ENCODE measurements around the gene OR52M1.

Gene OR52M1

DNA sequence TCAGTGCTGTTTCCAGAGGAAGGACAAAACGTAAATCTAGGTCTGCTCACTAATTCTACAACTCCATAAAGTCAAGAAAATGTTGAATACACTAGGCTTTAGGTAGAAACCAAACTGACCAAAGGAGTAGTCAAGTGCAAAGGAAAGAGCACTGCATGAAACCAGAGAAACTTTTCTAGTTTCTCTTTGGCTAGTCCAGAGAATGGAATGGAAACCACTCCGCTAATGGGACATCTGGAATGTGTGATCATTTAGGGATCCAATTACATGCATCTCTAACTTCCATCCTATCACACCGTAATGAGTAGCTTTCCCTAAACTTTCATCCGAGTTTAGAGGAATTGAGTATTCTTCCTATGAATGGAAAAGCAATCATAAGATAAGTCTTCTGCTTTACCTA is 2.4 kb downstream of the OR52M1 start:
- Histone ChIP-seq H3K4me3 (ENCODE audit: insufficient read depth in 1 of 2, low read depth in 1 of 2, low read length in 2 of 2) (no peak overlapping the region), H3K14ac (ENCODE audit: low read length in 2 of 2) (no peak overlapping the region), H4K91ac (ENCODE audit: low read length) (no peak overlapping the region), H2BK12ac (ENCODE audit: low read length in 2 of 2) (no peak overlapping the region), H2BK120ac (ENCODE audit: low read depth, low read length) (no peak overlapping the region), H3K27ac (ENCODE audit: low read length, poor library complexity, severe bottlenecking) (no peak overlapping the region), H3K4me1 (ENCODE audit: control insufficient read depth, insufficient read depth, low read depth, low read length) (no peaks in the 10 kb centered on the region), H3K23ac (ENCODE audit: low read length in 2 of 2) (no peak overlapping the region), H3K9ac (ENCODE audit: low read length) (no peak overlapping the region), H2AFZ (ENCODE audit: low read depth, low read length) (no peak overlapping the region), H3K4me2 (ENCODE audit: low read length, poor library complexity, severe bottlenecking) (no peak overlapping the region), H3K4ac (ENCODE audit: low read depth in 1 of 2, low read length in 2 of 2) (no peak overlapping the region), H2BK5ac (ENCODE audit: low read depth, low read length, poor library complexity, severe bottlenecking) (no peak overlapping the region), H2AK5ac (ENCODE audit: low read length, severe bottlenecking) (no peak overlapping the region), H3K27me3 (ENCODE audit: control insufficient read depth in 1 of 2, insufficient read depth in 1 of 2, low read length in 2 of 2) (peaks cover 0 to 3% of the 10 kb centered on the region in 2 experiments), H4K8ac (ENCODE audit: low read length) (no peak overlapping the region), H3K36me3 (ENCODE audit: control insufficient read depth in 1 of 2, insufficient read depth in 2 of 2, low read depth in 1 of 2, low read length in 2 of 2) (no peaks in the 10 kb centered on the region), H2BK15ac (ENCODE audit: low read depth, poor library complexity, severe bottlenecking) (no peak overlapping the region), H3K18ac (ENCODE audit: low read depth in 1 of 2, low read length in 2 of 2) (no peak overlapping the region), H3K9me3 (ENCODE audit: control insufficient read depth, low read length) (no peaks in the 10 kb centered on the region), H3K79me1 (replicated peaks; ENCODE audit: low read length, poor library complexity, severe bottlenecking) (no peaks in the 10 kb centered on the region)
- 80% methylated on average over 2 of the region's 4 CpGs for WGBS
- DNase-seq = no peak

DNA sequence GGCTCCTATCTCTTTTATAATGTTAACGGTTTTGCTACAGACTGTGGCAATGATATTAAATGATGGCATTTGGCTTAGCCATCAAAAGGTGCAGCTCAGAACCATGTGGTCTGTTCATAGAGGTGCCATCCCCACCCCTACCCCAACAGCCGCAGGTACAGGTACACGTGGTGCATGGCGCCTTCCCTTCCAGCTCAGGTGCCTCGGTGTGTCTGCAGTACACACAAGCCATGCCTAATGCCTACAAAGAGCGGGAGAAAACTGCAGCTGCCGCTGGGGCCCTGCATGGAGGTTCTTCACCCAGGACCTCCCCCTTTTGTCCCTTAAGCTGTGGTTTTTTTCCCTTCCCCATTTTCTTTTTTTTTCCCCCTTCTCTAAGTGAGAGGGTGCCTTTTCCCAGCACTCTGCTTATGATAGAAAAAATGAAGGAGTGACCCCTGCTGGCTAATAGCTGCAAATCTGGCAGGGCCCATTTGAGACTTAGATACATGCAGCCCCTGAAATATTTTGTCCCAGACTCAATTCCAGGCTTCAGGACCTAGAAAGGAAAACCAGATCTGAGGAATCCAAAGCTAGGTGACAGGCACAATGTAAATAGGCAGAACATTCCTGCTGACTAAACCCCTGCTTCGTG is 6.5 kb downstream of the OR52M1 start:
- Histone ChIP-seq H3K4me2 (ENCODE audit: low read length, poor library complexity, severe bottlenecking) (no peak overlapping the region), H3K4ac (ENCODE audit: low read depth in 1 of 2, low read length in 2 of 2) (no peak overlapping the region), H3K27me3 (ENCODE audit: control insufficient read depth in 1 of 2, insufficient read depth in 1 of 2, low read length in 2 of 2) (no peaks in the 10 kb centered on the region), H2AFZ (ENCODE audit: low read depth, low read length) (no peak overlapping the region), H3K9ac (ENCODE audit: low read length) (no peak overlapping the region), H3K9me3 (ENCODE audit: control insufficient read depth, low read length) (no peaks in the 10 kb centered on the region), H2BK5ac (ENCODE audit: low read depth, low read length, poor library complexity, severe bottlenecking) (no peak overlapping the region), H2BK15ac (ENCODE audit: low read depth, poor library complexity, severe bottlenecking) (no peak overlapping the region), H3K14ac (ENCODE audit: low read length in 2 of 2) (no peak overlapping the region), H3K4me1 (ENCODE audit: control insufficient read depth, insufficient read depth, low read depth, low read length) (no peaks in the 10 kb centered on the region), H4K91ac (ENCODE audit: low read length) (no peak overlapping the region), H4K8ac (ENCODE audit: low read length) (no peak overlapping the region), H3K36me3 (ENCODE audit: control insufficient read depth in 1 of 2, insufficient read depth in 2 of 2, low read depth in 1 of 2, low read length in 2 of 2) (no peaks in the 10 kb centered on the region), H3K18ac (ENCODE audit: low read depth in 1 of 2, low read length in 2 of 2) (no peak overlapping the region), H2BK12ac (ENCODE audit: low read length in 2 of 2) (no peak overlapping the region), H2AK5ac (ENCODE audit: low read length, severe bottlenecking) (no peak overlapping the region), H3K79me1 (replicated peaks; ENCODE audit: low read length, poor library complexity, severe bottlenecking) (no peaks in the 10 kb centered on the region), H3K27ac (ENCODE audit: low read length, poor library complexity, severe bottlenecking) (no peak overlapping the region), H3K4me3 (ENCODE audit: insufficient read depth in 1 of 2, low read depth in 1 of 2, low read length in 2 of 2) (no peak overlapping the region), H2BK120ac (ENCODE audit: low read depth, low read length) (no peak overlapping the region), H3K23ac (ENCODE audit: low read length in 2 of 2) (no peak overlapping the region)
- WGBS = 66% methylated on average over 8 of the region's 8 CpGs
- DNase-seq = no peak

DNA sequence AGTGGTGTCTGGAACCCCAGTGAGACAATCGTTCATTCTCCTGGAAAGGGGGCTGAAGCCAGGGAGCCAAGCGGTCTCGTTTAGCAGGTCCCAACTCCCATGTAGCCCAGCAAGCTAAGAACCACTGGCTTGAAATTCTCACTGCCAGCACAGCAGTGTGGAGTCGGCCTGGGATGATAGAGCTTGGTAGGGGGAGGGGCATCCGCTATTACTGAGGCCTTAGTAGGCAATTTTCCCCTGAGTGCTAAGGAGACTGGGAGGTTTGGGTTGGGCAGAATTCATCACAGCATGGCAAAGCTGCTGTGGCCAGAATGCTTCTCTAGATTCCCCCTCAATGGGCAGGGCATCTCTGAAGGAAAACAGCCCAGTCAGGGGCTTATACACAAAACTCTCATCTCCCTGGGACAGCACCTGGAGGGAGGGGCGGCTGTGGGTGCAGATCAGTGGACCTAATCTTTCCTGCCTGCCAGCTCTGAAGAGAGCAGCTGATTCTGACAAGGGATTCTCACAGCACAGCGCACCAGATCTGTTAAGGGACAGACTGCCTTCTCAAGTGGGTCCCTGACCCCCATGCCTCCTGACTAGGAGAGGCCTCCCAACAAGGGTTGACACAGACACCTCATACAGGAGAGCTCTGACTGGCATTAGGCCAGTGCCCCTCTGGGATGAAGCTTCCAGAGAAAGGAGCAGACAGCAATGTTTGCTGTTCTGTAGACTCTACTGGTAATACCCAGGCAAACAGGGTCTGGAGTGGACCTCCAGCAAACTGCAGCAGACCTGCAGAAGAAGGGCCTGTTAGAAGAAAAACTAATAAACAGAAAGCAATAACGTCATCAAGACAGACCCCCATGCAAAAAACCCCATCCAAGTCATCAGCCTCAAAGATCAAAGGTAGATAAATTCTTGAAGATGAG is 14.8 kb downstream of the OR52M1 start:
- H3K18ac ChIP-seq (ENCODE audit: low read depth in 1 of 2, low read length in 2 of 2) = no peak overlapping the region
- H3K79me1 ChIP-seq (replicated peaks; ENCODE audit: low read length, poor library complexity, severe bottlenecking) = no peaks in the 10 kb centered on the region
- WGBS = 74% methylated on average over 7 of the region's 8 CpGs
- H2BK5ac ChIP-seq (ENCODE audit: low read depth, low read length, poor library complexity, severe bottlenecking) = no peak overlapping the region
- H3K4me3 ChIP-seq (ENCODE audit: insufficient read depth in 1 of 2, low read depth in 1 of 2, low read length in 2 of 2) = no peak overlapping the region
- H3K4me2 ChIP-seq (ENCODE audit: low read length, poor library complexity, severe bottlenecking) = no peak overlapping the region
- no peaks in the 10 kb centered on the region for H3K27me3 ChIP-seq (ENCODE audit: control insufficient read depth in 1 of 2, insufficient read depth in 1 of 2, low read length in 2 of 2)
- H3K23ac ChIP-seq (ENCODE audit: low read length in 2 of 2) = no peak overlapping the region
- no peak overlapping the region for H3K9ac ChIP-seq (ENCODE audit: low read length)
- no peak overlapping the region for H3K14ac ChIP-seq (ENCODE audit: low read length in 2 of 2)
- H2BK12ac ChIP-seq (ENCODE audit: low read length in 2 of 2) = no peak overlapping the region
- no peak overlapping the region for H2AFZ ChIP-seq (ENCODE audit: low read depth, low read length)
- H3K4me1 ChIP-seq (ENCODE audit: control insufficient read depth, insufficient read depth, low read depth, low read length) = no peaks in the 10 kb centered on the region
- H3K9me3 ChIP-seq (ENCODE audit: control insufficient read depth, low read length) = no peaks in the 10 kb centered on the region
- DNase-seq = no peak
- no peaks in the 10 kb centered on the region for H3K36me3 ChIP-seq (ENCODE audit: control insufficient read depth in 1 of 2, insufficient read depth in 2 of 2, low read depth in 1 of 2, low read length in 2 of 2)
- no peak overlapping the region for H2BK15ac ChIP-seq (ENCODE audit: low read depth, poor library complexity, severe bottlenecking)
- no peak overlapping the region for H3K4ac ChIP-seq (ENCODE audit: low read depth in 1 of 2, low read length in 2 of 2)
- no peak overlapping the region for H4K91ac ChIP-seq (ENCODE audit: low read length)
- H2BK120ac ChIP-seq (ENCODE audit: low read depth, low read length) = no peak overlapping the region
- no peak overlapping the region for H2AK5ac ChIP-seq (ENCODE audit: low read length, severe bottlenecking)
- H4K8ac ChIP-seq (ENCODE audit: low read length) = no peak overlapping the region
- no peak overlapping the region for H3K27ac ChIP-seq (ENCODE audit: low read length, poor library complexity, severe bottlenecking)

DNA sequence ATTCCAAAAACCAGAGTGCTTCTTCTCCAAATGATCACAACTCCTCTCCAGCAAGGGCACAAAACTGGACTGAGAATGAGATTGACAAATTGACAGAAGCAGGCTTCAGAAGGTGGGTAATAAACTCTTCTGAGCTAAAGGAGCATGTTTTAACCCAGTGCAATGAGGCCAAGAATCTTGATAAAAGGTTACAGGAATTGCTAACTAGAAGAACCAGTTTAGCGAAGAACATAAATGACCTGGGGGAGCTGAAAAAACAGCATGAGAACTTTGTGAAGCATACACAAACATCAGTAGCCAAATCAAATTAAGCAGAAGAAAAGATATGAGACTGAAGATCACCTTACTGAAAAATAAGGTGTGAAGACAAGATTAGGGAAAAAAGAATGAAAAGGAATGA is 15.5 kb downstream of the OR52M1 start:
- no peak for DNase-seq
- no peaks in the 10 kb centered on the region for H3K4me1 ChIP-seq (ENCODE audit: control insufficient read depth, insufficient read depth, low read depth, low read length)
- H2BK12ac ChIP-seq (ENCODE audit: low read length in 2 of 2) = no peak overlapping the region
- no peak overlapping the region for H2BK15ac ChIP-seq (ENCODE audit: low read depth, poor library complexity, severe bottlenecking)
- H3K36me3 ChIP-seq (ENCODE audit: control insufficient read depth in 1 of 2, insufficient read depth in 2 of 2, low read depth in 1 of 2, low read length in 2 of 2) = no peaks in the 10 kb centered on the region
- no peaks in the 10 kb centered on the region for H3K27me3 ChIP-seq (ENCODE audit: control insufficient read depth in 1 of 2, insufficient read depth in 1 of 2, low read length in 2 of 2)
- H3K18ac ChIP-seq (ENCODE audit: low read depth in 1 of 2, low read length in 2 of 2) = no peak overlapping the region
- no peak overlapping the region for H3K27ac ChIP-seq (ENCODE audit: low read length, poor library complexity, severe bottlenecking)
- H4K8ac ChIP-seq (ENCODE audit: low read length) = no peak overlapping the region
- H2AK5ac ChIP-seq (ENCODE audit: low read length, severe bottlenecking) = no peak overlapping the region
- H3K4ac ChIP-seq (ENCODE audit: low read depth in 1 of 2, low read length in 2 of 2) = no peak overlapping the region
- H2AFZ ChIP-seq (ENCODE audit: low read depth, low read length) = no peak overlapping the region
- no peak overlapping the region for H4K91ac ChIP-seq (ENCODE audit: low read length)
- no peaks in the 10 kb centered on the region for H3K9me3 ChIP-seq (ENCODE audit: control insufficient read depth, low read length)
- H3K14ac ChIP-seq (ENCODE audit: low read length in 2 of 2) = no peak overlapping the region
- H2BK5ac ChIP-seq (ENCODE audit: low read depth, low read length, poor library complexity, severe bottlenecking) = no peak overlapping the region
- H3K4me3 ChIP-seq (ENCODE audit: insufficient read depth in 1 of 2, low read depth in 1 of 2, low read length in 2 of 2) = no peak overlapping the region
- H3K4me2 ChIP-seq (ENCODE audit: low read length, poor library complexity, severe bottlenecking) = no peak overlapping the region
- no peak overlapping the region for H3K9ac ChIP-seq (ENCODE audit: low read length)
- no peaks in the 10 kb centered on the region for H3K79me1 ChIP-seq (replicated peaks; ENCODE audit: low read length, poor library complexity, severe bottlenecking)
- H3K23ac ChIP-seq (ENCODE audit: low read length in 2 of 2) = no peak overlapping the region
- WGBS = 100% methylated on average over 1 of the region's 1 CpG
- H2BK120ac ChIP-seq (ENCODE audit: low read depth, low read length) = no peak overlapping the region

Measured in mesenchymal stem cell (in vitro differentiated cells and primary cell).